Measurements from ENCODE around the gene NCAPG2. TPM values are rescaled to one million over a fixed set of nuclear protein-coding genes. Genes with fewer than 3 reads are reported as not detected.

Gene NCAPG2
- polyA plus RNA-seq, 1 of the 3 experiments (the other 2 are of a cell fraction) = 25.0 TPM

DNA sequence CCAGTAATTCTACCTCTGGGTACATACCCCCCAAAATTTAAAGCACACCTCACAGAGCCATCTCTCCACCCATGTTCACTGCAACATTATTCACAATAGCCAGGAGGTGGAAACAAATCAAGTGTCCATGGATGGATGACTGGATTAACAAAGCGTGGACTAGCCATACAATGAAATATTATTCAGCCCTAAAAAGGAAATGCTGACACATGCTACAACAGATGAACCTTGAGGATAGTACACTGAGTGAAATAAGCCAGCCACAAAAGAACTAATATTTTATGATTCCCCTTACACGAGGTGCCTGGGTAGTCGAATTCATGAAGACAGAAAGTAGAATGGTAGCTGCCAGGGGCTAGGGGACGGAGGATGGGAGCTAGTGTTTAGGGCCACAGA is 85.9 kb downstream of the NCAPG2 start:
- no peak overlapping the region for H2AFZ ChIP-seq (ENCODE audit: low read depth)
- no peaks in the 10 kb centered on the region for H3K79me2 ChIP-seq (ENCODE audit: insufficient read depth)
- WGBS (ENCODE audit: low lambda C conversion rate) = 94% methylated on average over 4 of the region's 4 CpGs
- no peak overlapping the region for H3K9ac ChIP-seq
- ChIA-PET CTCF (no interaction called here), POLR2A (no interaction called here)
- peaks cover 0 to 2% of the 10 kb centered on the region in 2 experiments for H3K36me3 ChIP-seq (replicated peaks in 1 of 2; ENCODE audit: control insufficient read depth in 1 of 2, insufficient read depth in 2 of 2, low read length in 1 of 2)
- H3K4me1 ChIP-seq (ENCODE audit: control insufficient read depth in 1 of 2, insufficient read depth in 2 of 2, low read depth in 1 of 2, low read length in 1 of 2) = peaks cover 0 to 3% of the 10 kb centered on the region in 2 experiments; a peak in 1 of 4 replicates
- TF ChIP-seq MEF2A (IDR thresholded peaks at IDR 0.05; ENCODE audit: borderline replicate concordance, low read depth) (no peak), MXI1 (IDR thresholded peaks at IDR 0.05; ENCODE audit: low read depth, low read length) (no peak)
- no peak overlapping the region for H3K4me2 ChIP-seq
- H3K27ac ChIP-seq (ENCODE audit: low read depth in 2 of 2, low read length in 1 of 2) = no peak overlapping the region
- H3K4me3 ChIP-seq (ENCODE audit: low read depth in 2 of 2, low read length in 1 of 2) = no peak overlapping the region
- no peaks in the 10 kb centered on the region for H3K9me3 ChIP-seq
- no peaks in the 10 kb centered on the region for H3K9me2 ChIP-seq
- no peak for DNase-seq
- no peaks in the 10 kb centered on the region for H4K20me1 ChIP-seq (ENCODE audit: insufficient read depth)
- H3F3A ChIP-seq (replicated peaks; ENCODE audit: insufficient read depth) = peaks cover 5% of the 10 kb centered on the region
- H3K27me3 ChIP-seq (ENCODE audit: insufficient read depth) = no peaks in the 10 kb centered on the region

DNA sequence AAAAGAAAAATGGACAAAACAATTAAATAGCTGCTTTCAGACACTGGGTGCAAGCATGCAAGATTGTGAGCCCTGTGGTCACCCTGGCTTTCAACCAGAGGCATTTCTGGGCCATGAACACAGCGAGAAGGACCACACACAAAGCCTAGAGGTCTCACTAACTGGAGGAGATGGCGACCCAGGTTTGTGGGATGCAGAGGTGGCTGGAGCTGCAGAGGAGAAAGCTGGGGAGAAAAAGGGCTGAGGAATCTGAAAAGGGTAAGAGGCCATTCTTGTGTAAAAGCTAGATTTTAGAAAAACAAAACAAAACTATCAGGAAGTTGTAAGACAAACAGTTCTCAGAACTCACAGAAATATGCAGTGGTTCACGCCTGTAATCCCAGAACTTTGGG is 86.9 kb downstream of the NCAPG2 start:
- H3K27me3 ChIP-seq (ENCODE audit: insufficient read depth) = no peaks in the 10 kb centered on the region
- no peaks in the 10 kb centered on the region for H3K9me3 ChIP-seq
- ChIA-PET POLR2A (no interaction called here), CTCF (interaction anchor here (1.7 kb wide), 1 partner anchor 18 kb away, joined by 5 read pairs; no protein-coding TSS in a partner anchor)
- peaks cover 2 to 5% of the 10 kb centered on the region in 2 experiments for H3K36me3 ChIP-seq (replicated peaks in 1 of 2; ENCODE audit: control insufficient read depth in 1 of 2, insufficient read depth in 2 of 2, low read length in 1 of 2)
- H2AFZ ChIP-seq (ENCODE audit: low read depth) = no peak overlapping the region
- H3K9me2 ChIP-seq = no peaks in the 10 kb centered on the region
- no peak overlapping the region for H3K9ac ChIP-seq
- no peak for DNase-seq
- TF ChIP-seq CHD2 (IDR thresholded peaks at IDR 0.05; ENCODE audit: low read length, partially characterized antibody) = no peak
- TF ChIP-seq RXRA (IDR thresholded peaks at IDR 0.05; ENCODE audit: borderline replicate concordance, low read depth) = no peak
- no peak for TF ChIP-seq RCOR1 (IDR thresholded peaks at IDR 0.05; ENCODE audit: low read length)
- TF ChIP-seq ELF1 (IDR thresholded peaks at IDR 0.05) = no peak
- no peak for TF ChIP-seq NRF1 (IDR thresholded peaks at IDR 0.05; ENCODE audit: low read depth, low read length)
- TF ChIP-seq FOXJ3 (CRISPR knock-in tag; IDR thresholded peaks at IDR 0.05) = no peak
- TF ChIP-seq SMC3 (IDR thresholded peaks at IDR 0.05; ENCODE audit: low read depth, low read length) = no peak
- TF ChIP-seq JUND (IDR thresholded peaks at IDR 0.05) = no peak
- TF ChIP-seq, protein P1, sequence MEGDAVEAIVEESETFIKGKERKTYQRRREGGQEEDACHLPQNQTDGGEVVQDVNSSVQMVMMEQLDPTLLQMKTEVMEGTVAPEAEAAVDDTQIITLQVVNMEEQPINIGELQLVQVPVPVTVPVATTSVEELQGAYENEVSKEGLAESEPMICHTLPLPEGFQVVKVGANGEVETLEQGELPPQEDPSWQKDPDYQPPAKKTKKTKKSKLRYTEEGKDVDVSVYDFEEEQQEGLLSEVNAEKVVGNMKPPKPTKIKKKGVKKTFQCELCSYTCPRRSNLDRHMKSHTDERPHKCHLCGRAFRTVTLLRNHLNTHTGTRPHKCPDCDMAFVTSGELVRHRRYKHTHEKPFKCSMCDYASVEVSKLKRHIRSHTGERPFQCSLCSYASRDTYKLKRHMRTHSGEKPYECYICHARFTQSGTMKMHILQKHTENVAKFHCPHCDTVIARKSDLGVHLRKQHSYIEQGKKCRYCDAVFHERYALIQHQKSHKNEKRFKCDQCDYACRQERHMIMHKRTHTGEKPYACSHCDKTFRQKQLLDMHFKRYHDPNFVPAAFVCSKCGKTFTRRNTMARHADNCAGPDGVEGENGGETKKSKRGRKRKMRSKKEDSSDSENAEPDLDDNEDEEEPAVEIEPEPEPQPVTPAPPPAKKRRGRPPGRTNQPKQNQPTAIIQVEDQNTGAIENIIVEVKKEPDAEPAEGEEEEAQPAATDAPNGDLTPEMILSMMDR (IDR thresholded peaks at IDR 0.05) = no peak
- TF ChIP-seq, protein P2, sequence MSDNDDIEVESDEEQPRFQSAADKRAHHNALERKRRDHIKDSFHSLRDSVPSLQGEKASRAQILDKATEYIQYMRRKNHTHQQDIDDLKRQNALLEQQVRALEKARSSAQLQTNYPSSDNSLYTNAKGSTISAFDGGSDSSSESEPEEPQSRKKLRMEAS (IDR thresholded peaks at IDR 0.05; ENCODE audit: low read depth) = no peak
- TF ChIP-seq EP300 (IDR thresholded peaks at IDR 0.05; ENCODE audit: borderline replicate concordance in 1 of 2, low read depth in 1 of 2, low read length in 1 of 2) = no peak
- TF ChIP-seq NFIC (IDR thresholded peaks at IDR 0.05; ENCODE audit: borderline replicate concordance) = no peak
- TF ChIP-seq IRF3 (IDR thresholded peaks at IDR 0.05; ENCODE audit: low read depth, low read length) = no peak
- no peak for TF ChIP-seq TAF1 (IDR thresholded peaks at IDR 0.05; ENCODE audit: borderline replicate concordance, low read depth, low read length)
- TF ChIP-seq MEF2A (IDR thresholded peaks at IDR 0.05; ENCODE audit: borderline replicate concordance, low read depth) = no peak
- TF ChIP-seq SIN3A (IDR thresholded peaks at IDR 0.05; ENCODE audit: borderline replicate concordance, low read depth, low read length) = no peak
- no peak for TF ChIP-seq PBX3 (IDR thresholded peaks at IDR 0.05)
- H3K4me2 ChIP-seq = no peak overlapping the region
- 93% methylated on average over 3 of the region's 3 CpGs for WGBS (ENCODE audit: low lambda C conversion rate)
- no peak overlapping the region for H3K4me3 ChIP-seq (ENCODE audit: low read depth in 2 of 2, low read length in 1 of 2)
- peaks cover 5% of the 10 kb centered on the region for H3F3A ChIP-seq (replicated peaks; ENCODE audit: insufficient read depth)
- H4K20me1 ChIP-seq (ENCODE audit: insufficient read depth) = no peaks in the 10 kb centered on the region
- H3K27ac ChIP-seq (ENCODE audit: low read depth in 2 of 2, low read length in 1 of 2) = no peak overlapping the region
- peaks cover 0 to 10% of the 10 kb centered on the region in 2 experiments; a peak in 2 of 4 replicates for H3K4me1 ChIP-seq (ENCODE audit: control insufficient read depth in 1 of 2, insufficient read depth in 2 of 2, low read depth in 1 of 2, low read length in 1 of 2)
- no peaks in the 10 kb centered on the region for H3K79me2 ChIP-seq (ENCODE audit: insufficient read depth)

Data from SK-N-SH (cell line).